HG02973 (cell line): Measurements from ENCODE around the gene SLC38A3.
A peak's percentile ranks its signal among the peaks of the same experiment; 100 is the strongest.
"Not testable (repeated sequence)": the region's sequence is repeated elsewhere in the genome, so short reads cannot be mapped to it uniquely, and the experiment has no call there.

Source experiments
- ATAC-seq: cut with Tn5 transposase; IDR thresholded peaks from one replicate; pipeline ENCODE4 v1.9.1; 2021; ENCODE audit warnings: moderate library complexity; ENCODE audit not compliant: unreplicated experiment

The SLC38A3 gene

DNA sequence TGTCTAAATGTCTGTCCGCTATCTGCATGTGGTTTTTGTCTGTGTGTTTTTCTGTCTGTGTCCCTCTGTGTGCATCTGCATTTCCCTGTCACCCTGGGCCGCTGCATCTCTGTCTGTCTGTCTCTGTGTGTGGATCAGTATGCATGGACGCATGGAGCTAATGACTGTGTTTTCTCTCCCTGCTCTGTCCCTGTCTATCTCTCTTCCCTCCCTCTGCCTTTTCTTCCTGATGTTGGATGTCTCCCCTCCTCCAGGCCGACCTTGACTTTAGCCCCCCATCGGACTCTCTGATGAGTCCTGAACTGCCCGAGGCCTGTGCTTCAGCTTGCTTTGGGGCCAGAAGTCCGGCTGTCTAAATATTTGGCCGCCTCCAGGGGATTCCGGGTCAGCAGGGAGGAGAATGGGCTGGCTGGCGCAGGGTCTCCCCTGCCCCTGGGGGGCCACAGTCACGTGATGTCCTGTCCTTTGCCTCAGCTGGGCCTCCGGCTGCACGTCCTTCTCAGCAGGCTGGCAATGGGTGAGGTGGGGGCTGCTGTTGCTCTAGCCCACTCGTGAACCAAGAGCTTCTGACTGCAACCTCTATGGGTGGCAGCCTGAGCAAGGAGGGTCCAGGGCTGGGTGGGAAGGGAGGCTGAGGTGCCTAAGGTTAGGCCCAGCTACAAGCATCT lies 3.7 kb downstream of the SLC38A3 start:
- no peak for ATAC-seq

DNA sequence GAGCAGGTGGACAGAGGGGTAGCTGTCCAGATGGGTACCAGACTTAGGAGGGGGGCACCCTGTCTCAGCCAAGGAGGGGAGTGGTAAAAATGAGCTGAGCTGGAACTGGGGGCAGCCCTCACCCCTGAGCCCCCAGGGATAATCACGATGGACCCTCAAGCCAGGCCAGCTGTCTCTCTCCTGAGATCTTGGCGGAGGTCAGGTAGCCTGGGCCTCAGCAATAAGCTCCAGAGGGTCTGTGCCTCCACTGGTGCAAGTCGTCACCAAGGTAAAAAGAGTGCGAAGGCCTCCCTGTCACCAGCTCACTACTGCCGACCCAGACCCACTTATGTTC lies 5.1 kb downstream of the SLC38A3 start:
- no peak for ATAC-seq

DNA sequence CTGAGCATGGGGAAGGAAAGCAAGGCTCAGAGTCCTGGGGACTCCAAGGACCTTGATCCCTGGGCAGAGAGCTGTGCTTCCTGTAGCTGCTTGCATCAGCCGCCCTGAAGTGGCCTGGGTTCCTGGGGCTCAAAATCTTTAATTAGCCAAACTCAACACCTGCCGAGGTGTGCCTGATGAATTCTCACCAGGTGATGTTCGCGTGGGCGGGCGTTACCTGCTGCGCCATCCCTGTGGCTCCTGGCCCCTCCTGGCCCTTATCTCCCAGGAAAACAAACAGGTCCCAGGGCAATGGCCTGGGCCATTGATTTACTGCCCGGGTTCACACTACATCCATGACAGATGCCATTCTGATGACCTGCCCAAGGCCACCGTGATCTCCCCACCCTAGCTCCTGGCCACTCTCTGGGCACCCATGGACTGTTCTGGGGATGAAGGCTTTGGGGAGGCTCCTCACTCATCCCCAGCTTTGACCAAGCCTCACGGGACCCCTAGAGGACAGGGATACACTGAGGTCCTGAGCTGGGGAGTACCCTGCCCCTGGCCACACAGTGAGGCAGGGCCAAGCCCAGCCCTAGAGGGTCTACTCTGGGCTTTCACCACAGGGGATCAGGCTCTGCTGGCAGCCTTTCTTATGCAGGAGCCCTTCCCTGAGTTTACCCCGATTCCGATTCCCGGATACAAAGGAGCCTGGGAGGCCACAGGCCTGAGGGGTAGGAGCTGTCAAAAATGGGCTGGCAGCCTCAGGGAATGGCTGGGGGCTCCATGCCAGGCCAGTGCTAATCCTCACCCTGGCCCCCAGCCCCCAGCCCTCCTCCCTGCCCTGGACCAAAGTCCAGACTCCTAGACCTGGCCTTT lies 5.7 kb downstream of the SLC38A3 start:
- no peak for ATAC-seq

DNA sequence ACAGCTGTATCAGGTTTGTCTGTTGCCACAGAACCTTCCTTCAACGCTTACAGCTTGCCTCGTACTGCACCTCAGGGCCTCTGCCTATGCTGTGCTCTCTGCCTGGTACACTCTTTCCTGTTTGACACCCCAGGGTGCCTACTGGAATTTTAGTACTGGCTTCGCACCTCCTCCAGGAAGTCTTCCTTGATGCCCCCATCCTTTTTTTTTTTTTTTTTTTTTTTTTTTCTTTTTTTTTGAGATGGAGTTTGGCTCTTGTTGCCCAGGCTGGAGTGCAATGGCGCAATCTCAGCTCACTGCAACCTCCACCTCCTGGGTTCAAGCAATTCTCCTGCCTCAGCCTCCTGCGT lies 6.3 kb downstream of the SLC38A3 start:
- ATAC-seq: not testable (repeated sequence)

DNA sequence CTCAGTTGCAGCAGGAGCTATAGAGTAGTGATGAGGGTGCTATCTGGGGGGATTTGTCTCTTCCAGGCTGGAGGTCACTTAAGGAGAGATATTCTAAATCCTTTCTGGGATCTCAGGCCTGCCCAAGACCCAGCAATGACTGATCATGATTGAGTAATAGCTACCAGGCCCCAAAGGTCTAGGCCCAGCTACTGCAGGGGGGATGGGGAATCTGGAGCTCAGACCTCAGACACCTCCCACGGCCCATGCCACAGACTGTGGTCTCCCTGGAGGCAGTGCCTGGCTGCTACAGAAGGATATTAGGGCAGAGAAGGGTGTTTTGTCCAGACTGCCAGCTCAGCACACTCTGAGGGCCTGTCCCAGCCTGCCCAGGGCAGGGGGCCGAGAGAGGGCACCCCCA lies 6.9 kb downstream of the SLC38A3 start:
- no peak for ATAC-seq

DNA sequence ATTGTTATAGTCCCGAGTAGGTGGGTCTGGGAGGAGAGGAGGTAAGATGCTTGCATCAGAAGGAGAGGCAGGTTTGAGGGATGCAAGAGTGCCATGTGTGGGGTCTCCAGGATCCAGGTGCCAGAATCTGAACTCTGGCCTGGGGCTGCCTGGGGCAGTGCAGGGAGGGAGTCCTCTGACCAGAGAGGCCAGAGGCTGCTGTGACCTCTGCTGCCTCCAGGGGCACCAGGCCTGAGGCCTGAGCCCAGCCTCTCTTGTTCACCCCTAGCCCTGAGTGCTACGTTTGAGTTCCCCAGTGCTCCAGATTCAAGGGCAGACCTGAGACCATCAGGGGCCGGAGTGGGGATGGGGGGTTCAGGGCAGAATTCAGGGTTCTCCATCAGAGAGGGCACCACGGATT lies 7.4 kb downstream of the SLC38A3 start:
- ATAC-seq: no peak

DNA sequence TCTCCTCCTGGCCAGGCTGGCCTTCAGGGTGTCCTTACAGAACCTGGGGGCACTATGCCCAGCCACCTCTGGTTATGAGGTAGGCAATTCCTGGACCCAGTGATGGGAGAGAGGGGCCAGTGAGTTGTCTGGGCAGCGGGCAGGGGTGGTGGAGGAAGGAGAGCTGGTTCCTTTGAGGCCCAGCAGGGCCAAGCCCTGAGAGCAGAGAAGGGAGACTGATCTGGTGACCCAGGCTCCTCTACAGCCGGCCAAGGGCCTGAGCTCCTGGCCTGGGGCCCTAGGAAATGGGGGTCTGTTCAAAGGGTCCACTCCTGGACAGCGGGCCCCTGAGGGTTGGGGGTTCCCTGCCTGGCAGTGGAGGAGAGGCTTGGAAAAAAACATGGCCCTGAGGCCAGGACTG lies 7.9 kb downstream of the SLC38A3 start:
- ATAC-seq: no peak

DNA sequence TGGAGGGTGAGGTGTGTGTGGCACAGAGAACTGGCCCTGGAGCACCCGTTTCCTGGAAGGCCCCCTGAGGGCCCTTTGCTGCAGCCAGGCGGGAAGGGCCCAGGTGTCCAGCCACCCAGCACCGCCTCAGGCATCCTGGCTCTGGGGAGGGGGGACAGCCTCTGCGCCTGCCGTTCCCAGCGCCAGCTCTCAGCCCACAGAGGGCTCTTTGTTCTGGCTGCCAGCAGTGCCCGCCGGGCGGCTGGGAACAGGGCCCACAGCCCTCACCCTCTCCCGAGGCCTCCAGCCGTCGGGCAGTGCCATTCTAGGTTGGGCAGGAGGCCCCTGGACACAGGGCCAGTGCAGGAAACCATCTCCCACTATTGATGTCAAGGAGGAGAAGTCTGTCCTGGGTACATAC lies 8.3 kb downstream of the SLC38A3 start:
- no peak for ATAC-seq

DNA sequence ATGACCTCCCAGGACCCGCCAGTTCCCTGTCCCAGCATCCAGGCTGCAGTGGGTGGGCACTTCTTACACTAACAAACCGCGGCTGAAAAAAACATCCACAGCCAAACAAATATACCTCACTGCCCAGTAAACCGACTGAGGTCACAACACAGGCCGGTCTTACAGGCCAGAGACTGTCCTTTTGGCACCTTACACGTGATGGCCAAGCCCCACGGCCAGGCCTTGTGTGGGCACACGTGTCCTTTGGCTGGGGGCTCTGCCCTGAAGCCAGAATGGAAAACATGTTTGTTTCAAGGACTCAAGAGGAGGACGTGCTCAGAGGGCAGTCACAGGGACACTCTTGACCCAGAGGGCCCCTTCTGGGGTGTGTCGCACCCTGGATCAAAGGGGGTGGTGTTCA lies 9.8 kb downstream of the SLC38A3 start:
- ATAC-seq: no peak

DNA sequence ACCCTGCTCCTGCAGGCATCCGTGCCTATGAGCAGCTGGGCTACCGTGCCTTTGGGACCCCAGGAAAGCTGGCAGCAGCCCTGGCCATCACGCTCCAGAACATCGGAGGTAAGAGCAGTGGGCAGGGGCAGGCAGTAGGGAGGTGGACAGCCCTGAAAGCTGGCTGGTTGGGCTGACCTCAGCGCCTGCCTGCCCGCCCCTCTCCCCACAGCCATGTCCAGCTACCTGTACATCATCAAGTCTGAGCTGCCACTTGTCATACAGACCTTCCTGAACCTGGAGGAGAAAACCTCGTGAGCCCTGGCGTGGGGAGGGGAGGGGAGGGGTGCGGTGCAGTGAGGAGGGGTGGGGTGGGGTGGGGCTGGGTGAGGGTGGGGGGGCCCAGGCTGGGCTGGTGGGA lies 10.5 kb downstream of the SLC38A3 start:
- no peak for ATAC-seq

DNA sequence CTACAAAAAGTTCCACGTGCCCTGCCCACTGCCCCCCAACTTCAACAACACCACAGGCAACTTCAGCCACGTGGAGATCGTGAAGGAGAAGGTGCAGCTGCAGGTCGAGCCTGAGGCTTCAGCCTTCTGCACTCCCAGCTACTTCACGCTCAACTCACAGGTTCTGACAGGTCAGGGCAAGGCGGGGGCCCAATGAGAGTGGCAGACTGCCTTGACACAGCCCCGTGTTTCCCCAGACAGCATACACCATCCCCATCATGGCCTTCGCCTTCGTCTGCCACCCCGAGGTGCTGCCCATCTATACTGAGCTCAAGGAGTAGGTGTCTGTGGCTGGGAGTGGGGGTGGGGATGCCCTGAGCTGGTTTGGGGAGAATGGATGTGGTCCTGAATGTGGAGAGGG lies 12.6 kb downstream of the SLC38A3 start:
- no peak for ATAC-seq

DNA sequence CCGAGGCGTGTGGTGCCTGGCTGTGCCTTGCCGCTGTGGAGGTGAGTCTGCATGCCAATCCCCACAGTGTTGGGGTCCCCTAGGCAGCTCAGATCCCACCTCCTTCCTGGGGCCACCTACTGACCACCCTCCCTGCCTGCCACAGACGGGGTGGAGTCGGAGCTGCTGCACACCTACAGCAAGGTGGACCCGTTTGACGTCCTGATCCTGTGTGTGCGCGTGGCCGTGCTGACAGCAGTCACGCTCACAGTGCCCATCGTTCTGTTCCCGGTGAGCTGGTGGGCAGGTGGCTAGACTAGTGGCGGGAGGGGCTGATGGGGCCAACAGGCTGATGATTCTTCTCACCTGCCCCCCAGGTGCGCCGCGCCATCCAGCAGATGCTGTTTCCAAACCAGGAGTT lies 13.4 kb downstream of the SLC38A3 start:
- ATAC-seq: no peak

DNA sequence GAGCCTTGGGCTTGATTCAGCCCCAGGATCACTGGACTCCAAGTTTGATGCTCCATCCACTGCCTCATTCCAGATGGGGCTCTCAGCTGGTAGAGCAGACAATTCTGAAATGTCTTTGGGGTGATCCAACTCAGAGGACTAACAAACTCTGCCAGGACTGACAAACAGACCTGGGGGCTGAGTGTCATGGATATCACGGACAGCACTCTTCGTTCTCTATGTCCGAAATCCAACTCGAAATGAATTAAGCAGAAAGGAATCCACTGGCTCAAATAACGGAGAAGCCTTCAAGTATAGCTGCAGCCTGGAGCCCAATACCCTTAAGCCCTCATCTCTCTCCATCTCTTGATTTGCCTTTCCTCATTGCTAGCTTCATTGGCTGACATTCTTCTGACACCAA lies 14.2 kb downstream of the SLC38A3 start:
- ATAC-seq: no peak

DNA sequence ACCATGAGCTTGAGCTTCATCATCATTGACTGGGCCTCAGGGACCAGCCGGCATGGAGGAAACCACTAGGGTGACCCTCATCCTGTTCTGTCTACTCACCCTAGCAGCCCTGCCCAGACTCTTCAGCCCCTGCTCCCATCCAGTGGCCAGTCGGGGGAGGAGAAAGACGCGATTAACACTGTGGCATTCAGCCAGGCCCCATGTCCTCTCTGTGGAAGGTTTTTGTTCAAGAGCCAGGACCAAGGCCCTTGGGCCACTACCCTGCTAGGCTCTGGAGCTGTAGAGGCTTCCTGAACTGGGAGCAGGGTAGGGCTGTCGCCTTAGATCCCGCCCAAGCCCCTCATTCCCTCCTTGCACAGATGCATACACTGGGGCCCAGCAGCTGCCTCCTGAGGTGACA lies 15.0 kb downstream of the SLC38A3 start:
- no peak for ATAC-seq

DNA sequence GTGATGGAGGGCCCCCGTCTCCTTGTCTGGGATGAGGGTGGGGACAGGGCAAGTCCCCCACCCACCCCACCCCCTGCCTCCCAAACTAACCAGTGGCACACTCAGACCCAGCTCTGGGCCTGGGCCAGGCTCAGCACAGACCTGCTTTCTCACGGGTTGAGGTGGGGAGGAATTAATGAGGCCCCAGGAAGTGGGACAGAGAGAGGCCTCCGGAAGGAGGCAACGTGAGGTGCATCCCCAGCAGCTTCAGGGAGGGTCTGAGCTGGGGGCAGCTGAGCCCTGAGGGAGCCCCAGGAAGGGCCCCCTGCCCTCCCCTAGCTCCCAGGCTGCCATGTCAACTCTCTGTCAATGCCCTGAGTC lies 16.0 kb downstream of the SLC38A3 start:
- ATAC-seq: no peak

DNA sequence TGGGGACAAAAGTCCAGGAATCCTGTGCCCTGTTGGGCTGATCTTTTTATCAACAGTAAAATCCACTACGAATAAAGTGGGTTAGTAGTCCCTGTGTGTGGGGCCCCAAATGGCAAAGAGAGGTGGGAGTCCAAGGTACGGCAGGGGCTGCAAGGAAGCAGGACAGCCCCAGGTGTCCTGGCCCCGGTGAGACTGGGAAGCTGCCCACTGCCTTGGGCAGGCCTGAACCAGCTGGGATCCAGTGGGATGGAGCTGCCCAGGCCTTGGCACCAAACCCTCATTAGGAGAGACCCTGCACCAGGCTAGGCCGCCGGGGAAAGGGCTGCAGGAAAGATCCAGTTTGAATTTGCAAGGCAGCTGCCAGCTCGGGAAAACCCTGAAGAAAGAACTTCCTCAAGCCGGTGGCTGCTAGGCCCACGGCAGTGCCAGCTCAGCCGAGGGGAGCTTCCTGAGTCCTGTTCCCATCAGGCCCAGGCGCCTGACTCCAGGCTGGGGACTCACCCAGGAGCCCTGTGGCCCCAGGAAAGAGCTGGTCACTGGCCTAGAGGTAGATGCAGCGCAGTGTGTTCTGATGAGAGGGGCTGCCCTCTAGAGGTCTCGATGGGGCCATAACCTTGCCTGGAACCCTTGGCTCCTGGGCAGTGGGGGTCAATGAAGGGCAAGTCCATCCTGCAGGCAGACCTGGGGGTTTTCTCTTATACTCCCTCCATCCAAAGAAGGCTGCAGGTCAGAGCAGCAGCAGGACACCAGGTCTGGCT lies 16.5 kb downstream of the SLC38A3 start:
- no peak for ATAC-seq

DNA sequence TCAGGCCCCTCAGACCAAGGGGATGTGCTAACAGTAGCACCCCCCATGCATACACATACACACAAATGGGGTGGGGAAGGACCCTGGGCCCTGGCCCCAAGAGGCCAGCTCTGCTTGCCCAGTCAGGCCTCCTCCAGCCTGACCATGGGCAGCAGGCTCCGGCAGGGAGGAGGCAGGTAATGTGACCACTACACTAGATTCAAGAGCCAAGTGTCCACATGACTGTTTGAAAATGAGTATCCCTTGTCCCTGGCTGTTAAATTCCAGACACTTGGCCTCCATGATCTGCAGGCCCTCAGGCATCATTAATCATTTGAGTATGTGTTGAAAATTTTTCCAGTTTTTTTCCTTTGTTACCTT lies 17.1 kb downstream of the SLC38A3 start:
- no peak for ATAC-seq

DNA sequence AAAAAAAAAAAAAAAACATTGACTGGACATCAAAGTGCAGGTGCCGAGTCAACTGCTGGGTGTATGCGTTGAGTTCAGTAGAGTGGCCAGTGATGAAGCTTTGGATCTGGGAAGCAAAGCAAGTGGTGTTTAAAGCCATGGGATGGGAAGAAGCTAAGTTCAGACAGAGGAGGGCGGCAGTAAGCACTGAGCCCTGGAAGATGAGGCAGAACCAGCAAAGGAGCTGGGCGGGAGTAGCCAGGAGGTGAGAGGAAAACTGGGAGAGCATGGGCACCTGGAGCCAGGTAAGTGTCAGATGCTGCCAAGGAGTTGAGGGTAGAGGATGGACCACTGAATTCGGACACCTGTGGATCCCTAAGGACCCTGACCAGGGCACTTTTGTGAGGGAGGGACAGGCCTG lies 19.6 kb downstream of the SLC38A3 start:
- no peak for ATAC-seq

DNA sequence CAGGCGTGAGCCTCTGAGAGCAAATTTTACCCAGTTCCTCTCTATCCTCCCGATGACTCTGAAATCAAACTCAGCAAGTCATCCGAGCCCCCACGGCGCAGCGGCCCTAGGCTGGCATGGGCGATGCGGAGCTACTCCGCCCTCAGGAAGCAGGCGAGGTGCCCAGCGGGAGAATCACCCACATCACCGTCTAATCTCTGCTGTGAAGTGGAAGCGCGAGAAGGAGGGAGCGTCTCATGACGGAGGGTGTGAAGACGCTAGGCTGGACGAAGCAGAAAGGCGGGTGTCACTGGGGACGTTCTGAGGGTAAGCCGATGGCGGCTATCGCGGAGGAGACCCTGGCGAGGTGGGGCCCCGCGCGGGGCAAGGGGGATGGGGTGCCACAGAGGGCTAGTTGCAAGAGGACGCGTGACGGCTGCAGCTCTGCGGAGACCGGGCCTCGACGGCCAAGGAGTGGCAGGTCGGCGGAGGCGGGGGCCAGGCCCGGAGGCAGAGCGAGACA lies 21.9 kb downstream of the SLC38A3 start:
- peak; percentile 6 for ATAC-seq

DNA sequence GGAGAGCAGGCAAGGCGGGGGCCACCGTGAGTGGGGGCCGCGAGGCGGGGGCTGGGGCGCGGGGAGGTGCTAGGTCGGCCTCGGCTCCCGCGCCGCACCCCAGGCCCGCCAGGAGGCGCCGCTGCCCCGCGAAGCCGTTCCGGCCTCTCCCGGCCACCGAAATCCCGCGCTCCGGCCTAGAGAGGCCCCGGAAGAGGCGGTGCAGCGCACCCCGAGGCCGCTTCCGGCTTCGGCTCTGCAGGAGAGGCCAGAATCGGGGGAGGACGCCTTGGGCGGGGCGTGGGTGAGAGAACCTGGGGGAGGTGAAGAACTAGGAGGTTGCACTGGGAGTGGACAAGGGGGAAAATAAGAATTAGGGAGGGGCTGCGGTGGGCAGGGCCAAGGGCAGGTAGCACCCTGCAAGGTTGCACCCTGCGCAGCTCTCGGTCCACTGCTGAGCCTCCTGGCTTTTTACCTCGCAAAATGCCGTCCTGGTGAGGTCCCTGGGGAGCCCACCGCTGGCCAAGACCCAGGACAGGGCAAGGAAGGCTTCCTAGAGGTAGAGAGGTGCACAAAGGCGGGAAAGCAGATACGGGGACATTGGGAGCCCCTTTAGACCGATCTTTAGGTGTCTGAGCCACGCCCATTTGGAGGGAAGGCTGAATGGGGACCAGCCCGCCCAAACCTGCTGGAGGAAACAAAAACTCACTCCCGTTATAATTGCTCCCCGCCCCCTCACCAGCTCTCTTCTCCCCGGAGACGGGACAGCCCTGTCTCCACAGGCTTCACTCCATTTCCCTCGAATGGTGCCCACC lies 22.5 kb downstream of the SLC38A3 start:
- peak; percentile 78 for ATAC-seq

DNA sequence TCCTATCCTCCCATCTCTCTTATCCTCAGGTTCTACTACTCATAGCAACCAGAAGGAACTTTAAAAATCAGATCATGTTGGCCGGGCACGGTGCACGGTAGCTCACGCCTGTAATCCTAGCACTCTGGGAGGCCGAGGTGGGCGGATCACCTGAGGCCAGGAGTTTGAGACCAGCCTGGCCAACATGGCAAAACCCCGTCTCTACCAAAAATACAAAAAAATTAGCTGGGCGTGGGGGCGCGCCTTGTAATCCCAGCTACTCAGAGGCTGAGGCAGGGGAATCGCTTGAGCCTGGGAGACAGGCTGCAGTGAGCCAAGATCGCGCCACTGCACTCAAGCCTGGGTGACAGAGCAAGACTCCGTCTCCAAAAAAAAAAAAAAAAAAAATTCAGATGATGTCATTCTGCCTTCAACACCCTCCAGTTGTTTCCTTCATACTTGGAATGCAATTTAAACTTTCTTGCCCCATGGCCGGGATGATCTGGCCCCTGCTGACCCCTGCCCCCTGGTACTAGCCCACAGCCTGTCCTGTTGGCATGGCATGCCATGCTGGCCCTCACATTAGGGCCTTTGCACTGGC lies 23.2 kb downstream of the SLC38A3 start:
- not testable (repeated sequence) for ATAC-seq
